T follicular helper cell (primary cell): Measurements from ENCODE around the gene PAPLN.

Source experiments
- DNase-seq: peaks from one replicate; pipeline ENCODE4 v3.0.0-alpha.2; 2020; ENCODE audit warnings: low read depth

PAPLN gene

DNA sequence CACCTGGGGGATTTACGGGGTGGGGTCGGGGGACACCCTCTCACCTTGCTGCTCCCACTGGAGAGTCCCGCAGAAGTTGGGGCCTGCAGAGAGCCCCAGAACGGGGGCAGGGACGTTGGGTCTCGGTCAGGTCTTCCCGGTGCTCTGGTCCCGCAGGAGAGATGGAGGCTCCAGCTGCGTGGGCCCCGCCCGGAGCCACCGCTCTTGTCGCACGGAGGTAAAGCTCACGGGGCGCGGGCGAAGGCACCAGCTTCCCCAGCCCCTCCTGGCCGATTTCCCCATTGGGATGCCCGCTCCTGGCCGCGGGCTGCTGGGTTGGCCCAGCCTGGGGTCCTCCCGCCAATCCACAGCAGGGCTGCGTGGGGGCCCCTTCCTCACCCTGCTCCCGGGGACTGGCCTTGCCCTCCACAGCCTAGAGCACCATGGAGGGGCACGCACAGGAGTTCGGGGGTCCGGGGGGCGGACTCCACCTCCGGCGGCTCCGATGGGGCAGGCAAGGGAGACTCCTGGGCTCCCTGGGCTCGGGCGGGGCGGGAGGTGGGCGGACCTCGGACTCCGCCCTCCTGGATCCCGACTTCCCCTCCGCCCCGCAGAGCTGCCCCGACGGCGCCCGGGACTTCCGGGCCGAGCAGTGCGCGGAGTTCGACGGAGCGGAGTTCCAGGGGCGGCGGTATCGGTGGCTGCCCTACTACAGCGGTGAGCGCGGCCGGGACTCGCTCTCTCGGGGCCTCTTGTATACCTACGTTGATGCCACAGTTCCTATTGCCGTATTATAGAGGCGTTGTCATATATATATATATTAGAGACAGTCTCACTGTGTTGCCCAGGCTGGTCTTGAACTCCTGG lies 8.4 kb downstream of the PAPLN start:
- DNase-seq: peak; percentile 9

DNA sequence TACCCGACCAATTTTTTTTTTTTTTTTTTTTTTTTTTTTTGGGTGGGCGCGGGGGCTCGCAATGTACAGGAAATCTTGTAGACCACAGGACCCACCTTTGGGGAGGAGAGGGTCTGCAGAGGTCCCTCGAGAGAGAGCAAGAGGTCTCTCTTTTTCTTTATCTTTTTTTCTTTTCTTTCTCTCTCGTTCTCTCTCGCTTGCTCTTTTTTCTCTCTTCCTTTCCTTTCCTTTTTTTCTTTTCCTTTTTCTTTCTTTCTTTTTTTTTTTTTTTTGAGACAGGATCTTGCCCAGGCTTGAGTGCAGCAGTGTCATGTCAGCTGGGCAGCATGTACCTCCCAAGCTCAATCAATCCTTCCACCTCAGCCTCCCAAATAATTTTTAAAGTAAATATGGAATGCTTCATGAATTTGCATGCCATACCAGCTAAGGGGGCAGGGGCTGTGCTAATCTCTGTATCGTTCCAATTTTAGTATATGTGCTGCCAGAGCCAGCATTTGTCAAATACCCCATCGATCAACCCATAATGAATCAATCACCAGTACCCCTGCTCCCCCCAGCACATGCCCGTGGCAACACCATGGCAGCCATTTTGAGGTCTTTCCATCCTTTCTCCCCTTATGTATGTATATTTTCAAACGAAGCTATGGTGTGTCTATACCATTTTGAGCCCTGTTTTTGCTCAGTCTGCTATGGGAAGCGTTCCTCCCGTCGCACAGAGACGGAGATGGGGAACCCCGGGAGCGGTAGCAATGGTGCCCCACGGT lies 9.3 kb downstream of the PAPLN start:
- no peak for DNase-seq

DNA sequence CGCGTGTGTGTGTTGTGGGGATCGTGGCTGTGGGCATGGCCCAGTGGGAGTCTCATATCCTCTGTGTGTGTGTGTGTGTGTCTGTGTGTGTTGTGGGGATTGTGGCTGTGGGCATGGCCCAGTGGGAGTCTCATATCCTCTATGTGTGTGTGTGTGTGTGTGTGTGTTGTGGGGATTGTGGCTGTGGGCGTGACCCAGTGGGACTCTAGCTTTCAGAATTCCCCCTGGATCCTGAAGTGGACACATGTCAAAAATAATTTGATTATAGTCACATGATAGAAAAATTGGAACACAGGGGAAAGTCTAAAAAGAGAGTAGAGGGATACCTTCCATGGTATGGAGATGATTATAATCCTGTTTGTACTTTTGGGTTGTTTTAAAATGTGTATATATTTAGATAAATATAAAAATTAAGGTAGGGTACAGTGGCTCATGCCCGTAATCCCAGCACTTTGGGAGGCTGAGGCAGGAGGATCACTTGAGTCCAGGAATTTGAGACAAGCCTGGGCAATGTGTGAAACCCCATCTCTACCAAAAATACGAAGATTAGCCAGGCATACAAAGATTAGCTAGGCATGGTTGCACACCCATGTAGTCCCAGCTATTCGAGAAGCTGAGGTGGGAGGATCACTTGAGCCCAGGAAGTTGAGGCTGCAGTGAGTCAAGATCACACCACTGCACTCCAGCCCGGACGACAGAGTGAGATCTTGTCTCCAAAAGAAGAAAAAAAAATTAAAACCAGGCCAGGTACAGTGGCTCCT lies 11.0 kb downstream of the PAPLN start:
- no peak for DNase-seq

DNA sequence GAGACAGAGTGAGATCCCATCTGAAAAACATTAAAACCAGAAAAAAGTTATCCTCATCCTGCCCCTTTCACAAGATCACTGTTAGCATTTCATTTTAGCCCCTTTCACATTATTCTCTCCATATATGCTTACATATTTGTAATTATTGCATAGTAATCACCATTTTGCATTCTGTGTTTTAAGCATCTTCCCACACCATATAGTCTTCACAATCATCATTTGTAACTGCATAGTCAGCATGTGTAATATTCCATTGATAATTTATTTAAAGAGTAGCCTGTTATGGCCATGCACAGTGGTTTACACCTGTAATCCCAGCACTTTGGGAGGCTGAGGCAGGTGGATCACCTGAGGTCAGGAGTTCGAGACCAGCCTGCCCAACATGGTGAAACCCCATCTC lies 11.8 kb downstream of the PAPLN start:
- DNase-seq: no peak

DNA sequence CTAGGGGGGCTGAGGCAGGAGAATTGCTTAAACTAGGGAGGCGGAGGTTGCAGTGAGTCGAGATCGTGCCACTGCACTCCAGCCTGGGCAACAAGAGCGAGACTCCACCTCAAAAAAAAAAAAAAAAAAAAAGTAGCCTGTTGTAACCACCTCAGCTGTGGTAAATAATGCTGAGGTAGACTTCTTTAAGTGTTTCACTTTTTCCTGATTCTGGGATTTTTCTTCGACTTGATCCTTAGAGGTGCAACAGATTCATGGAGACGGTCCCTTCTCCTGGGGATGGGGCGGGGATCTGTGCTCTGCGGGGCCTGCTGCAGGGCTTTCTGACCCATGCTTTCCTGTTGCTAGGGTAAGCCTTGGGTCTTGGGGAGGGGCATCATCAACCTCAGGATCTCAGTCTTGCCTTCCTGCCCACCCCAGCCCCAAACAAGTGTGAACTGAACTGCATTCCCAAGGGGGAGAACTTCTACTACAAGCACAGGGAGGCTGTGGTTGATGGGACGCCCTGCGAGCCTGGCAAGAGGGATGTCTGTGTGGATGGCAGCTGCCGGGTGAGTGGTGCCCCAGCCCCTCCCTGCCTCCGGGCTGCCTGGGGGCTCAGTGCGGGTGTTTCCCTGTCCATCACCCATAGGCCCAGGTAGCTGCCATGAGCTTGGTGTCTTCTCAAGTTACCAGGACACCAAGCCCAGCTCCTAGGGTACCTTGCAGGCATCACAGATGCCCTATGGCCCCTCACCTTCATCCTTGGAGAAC lies 12.4 kb downstream of the PAPLN start:
- DNase-seq: no peak

DNA sequence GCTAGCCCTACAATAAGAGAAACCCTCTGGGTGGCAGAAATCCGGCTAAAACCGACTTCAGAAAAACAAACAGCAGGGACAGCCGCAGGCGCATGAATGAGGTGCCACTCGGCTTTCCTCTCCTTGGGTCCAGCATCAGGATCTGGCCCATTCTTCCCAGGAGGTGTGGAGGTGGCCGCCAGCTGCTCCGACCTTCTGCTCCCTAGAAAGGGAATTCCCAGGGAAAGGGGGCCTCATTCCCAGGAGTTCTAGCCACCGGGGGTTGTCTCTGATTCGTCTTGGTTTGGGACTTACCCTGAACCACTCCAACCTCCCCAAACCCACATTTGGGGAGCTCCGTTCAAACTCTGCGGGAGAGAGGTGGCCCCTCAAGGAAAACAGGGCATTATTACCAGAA lies 13.0 kb downstream of the PAPLN start:
- DNase-seq: no peak

DNA sequence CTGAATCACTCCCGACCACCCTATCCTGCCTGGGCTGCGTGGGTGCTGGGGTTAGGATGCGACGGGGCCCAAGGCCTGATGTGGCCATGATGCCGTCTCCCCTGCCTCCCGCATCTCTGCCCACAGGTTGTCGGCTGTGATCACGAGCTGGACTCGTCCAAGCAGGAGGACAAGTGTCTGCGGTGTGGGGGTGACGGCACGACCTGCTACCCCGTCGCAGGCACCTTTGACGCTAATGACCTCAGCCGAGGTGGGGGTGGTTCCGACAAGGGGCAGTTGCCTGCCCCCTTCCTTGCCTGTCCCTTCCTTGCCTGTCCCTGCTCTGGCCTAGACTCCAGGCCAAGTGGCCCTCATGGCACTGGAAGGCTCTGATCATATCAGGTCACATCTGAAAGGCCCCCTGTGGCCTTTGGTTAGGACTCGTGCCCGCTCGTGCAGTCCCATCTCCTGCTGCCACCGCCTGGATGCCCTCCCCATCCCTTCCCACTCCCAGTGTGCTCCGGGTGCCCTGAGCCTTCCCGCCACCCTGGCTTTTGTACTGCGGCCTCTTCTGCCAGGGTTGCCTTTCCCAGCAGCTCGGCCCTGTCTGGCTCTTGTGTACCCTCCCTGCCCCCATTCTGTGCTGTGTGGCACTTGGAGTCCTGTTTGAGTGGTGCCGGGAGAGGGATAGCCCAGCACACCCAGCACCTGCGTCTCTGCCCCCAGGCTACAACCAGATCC lies 13.6 kb downstream of the PAPLN start:
- no peak for DNase-seq

DNA sequence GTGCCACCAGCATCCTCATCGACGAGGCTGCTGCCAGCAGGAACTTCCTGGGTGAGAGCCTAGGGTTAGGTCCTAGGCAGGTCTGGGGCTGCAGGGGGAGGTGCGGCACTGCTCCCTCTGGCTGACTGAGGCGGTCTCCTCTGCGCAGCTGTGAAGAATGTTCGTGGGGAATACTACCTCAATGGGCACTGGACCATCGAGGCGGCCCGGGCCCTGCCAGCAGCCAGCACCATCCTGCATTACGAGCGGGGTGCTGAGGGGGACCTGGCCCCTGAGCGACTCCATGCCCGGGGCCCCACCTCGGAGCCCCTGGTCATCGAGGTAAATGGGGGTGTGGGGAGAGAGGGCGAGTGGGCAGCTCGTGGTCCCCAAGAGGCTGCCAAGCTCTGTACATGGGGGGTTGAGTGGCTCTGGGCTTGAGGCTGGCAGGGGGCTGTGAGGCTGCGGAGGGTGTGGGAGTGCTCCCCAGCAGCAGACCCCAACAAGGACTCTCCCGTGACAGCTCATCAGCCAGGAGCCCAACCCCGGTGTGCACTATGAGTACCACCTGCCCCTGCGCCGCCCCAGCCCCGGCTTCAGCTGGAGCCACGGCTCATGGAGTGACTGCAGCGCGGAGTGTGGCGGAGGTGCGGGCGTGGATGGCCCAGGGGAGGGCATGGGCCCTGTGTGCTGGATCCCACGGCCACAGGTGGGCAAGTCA lies 14.4 kb downstream of the PAPLN start:
- no peak for DNase-seq

DNA sequence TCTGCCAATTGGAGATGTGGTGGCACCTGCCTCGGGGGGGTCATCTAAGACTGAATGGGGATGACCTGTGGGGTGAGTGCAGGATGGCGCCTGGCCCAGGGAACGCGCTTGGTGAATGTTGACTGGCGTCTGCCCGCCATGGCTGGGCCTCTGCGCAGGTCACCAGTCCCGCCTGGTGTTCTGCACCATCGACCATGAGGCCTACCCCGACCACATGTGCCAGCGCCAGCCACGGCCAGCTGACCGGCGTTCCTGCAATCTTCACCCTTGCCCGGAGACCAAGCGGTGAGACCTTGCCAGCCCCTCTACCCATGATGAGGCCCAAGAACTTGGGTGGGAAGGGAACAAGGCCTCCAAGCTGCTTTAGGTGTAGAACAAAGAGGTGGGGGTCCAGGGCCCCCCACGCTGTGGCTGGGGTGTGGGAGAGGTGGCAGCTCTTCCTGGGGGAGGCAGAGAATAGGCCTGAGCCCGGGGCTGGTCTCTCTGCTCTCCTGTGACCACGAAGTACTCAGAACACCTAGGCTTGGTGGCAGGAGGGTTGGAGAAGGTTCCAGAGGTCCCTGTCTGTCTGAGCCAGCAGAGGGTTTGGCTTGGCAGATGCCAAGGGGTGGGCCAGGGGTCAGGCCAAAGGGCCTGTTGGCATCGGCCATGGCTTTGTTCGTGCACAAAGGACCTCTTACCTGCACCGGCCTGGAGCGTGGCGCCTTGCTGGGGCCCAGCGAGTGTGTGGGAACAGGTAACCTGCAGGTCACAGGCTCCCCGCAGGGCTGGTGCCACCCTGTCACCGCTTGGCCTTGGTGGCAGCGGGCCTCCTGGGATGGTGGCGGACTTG lies 15.4 kb downstream of the PAPLN start:
- DNase-seq: no peak

DNA sequence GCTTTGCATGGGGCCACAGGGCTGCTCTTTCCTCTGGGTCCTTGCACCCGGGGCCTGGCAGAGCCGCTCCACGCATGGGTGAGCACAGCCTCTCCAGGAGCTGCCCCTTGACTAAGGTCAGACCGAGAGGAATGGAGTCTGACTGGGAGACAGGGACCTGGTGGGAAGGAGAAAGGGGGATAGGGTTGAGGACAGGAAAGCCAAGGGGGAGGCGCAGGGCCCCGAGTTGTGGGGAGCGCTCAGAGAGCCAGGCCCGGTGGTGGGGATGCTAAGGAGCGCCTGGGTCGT lies 16.0 kb downstream of the PAPLN start:
- no peak for DNase-seq

DNA sequence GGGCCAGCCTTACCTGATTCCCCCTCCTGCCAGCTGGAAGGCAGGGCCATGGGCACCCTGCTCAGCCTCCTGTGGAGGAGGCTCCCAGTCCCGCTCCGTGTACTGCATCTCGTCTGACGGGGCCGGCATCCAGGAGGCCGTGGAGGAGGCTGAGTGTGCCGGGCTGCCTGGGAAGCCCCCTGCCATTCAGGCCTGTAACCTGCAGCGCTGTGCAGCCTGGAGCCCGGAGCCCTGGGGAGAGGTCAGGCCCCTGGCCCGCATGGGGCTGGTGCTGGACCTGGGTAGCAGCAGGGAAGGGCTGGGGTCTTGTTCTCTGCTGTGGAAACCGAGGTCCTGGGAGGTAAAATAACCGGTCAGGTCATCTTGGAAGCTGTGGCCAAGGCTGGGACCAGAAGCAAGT lies 16.4 kb downstream of the PAPLN start:
- DNase-seq: no peak

DNA sequence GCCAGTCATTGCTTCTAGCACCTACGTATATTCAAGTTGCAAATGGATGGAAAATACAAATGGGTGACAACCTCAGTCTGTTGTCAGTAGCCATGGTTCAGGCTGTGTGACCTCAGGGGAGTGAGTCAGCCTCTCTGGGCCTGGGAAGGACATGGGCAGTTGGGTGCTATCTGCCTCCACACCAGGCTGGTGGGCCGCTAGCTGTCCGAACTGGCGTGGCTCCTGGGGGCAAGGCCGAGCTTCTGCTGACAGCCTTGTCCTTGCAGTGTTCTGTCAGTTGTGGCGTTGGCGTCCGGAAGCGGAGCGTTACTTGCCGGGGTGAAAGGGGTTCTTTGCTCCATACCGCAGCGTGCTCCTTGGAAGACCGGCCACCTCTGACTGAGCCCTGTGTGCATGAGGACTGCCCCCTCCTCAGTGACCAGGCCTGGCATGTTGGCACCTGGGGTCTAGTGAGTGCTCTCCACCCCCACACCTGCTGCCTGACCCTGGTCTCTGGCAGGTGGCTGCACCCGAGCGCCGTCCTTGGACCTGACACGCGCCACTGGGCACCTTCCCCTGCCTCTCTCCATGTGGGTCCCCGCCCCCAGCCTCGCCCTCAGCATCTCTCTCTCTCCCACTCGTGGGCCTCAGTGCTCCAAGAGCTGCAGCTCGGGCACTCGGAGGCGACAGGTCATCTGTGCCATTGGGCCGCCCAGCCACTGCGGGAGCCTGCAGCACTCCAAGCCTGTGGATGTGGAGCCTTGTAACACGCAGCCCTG lies 17.1 kb downstream of the PAPLN start:
- no peak for DNase-seq

DNA sequence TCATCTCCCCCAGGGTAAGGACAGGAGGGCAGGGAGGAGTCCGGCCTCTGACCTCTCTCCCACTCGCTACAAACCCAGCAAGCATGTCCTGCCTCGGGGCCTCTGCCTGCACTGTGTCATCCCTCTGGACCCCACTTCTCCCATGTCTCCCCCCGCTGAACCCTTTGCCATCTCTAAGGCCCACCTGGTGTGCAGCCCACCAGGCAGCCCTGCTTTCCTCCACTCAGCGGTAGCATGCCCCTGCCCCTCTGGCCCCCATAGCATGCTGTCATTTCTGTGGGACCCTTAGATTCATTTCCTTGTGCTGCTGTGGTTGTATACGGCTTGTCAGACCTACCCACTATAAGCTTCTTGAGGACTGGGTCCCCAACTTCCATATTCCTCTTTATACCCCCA lies 17.7 kb downstream of the PAPLN start:
- no peak for DNase-seq

DNA sequence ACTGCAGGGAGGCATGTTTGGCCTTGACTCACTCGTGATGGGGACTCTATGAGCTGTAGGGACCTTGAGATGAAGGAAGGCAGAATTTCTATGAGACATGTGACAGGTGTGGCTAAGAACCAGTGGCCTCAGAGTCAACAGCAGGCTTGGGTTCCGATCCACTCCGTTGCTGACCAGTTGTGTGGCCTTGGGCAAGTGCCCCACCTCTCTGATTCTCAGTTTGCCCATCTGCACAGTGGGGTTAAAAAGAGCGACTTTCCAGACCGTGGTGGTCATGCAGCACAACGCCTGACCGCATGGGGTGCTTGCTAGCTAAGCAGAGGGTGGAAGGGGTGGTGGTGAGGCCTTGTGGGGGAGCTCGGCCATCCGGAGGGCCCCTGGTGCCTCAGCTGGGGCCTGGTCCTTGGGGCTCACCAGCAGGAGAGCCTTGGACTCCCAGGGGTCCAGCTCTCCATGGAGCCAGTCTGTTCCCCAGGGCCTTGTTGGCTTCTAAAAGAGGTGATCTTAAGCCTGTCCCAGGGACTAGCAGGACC lies 18.5 kb downstream of the PAPLN start:
- DNase-seq: no peak

DNA sequence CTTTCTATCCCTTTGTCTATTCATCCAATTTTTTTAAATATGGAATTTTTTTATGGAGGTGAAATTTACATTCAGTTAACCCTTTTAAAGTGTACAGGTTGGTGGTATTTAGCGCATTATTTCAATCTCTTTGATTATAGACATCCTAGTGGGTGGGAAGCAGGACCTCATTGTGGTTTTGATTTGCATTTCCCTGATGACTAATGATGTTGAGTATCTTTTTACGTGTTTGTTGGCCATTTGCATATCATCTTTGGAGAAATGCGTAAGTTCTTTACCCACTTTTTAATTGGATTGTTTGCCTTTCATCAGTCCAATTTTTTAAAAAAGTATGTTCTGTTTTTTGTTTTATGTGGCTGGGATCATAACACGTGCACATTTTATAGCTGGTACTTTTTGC lies 20.8 kb downstream of the PAPLN start:
- no peak for DNase-seq

DNA sequence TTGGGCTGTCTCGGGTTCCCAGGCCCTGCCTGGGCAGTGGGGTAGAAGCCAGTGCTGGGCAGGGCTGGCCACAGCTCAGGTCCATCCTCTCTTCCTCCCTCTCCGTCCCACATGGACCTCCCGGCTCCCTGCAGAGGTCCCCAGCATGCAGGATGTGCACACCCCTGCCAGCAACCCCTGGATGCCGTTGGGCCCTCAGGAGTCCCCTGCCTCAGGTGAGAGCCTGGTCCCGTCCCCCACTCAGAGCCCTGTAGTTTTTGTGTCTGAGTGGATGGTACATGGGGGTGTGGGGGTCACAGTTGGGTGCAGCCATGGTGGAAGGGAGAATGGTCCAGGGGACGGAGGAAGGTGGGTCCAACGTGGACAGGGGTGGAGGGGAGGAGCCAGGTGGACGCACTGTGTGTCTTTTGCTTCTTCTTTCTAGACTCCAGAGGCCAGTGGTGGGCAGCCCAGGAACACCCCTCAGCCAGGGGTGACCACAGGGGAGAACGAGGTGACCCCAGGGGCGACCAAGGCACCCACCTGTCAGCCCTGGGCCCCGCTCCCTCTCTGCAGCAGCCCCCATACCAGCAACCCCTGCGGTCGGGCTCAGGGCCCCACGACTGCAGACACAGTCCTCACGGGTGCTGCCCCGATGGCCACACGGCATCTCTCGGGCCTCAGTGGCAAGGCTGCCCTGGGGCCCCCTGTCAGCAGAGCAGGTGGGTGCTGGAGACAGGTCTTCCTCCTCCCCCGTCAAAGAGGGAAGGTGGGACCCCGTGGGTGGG lies 21.7 kb downstream of the PAPLN start:
- no peak for DNase-seq

DNA sequence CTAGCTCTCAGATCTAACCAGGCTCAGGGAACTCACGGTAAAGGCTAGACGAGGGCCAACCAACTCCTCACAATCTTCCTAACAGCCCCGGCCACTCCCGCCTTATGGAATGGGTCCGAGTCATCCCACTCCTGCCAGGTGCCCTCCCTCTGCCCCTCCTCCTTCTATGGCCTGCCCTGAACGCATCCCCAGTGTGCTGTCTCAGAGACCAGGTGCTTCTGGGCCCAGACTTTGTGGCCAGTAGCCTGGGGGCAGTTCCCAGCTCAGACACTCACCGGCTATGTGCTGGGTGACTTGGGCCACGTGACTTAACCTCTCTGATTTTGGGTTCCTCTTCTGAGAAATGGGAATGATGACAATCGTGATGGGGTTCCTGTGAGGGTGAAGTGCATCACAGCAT lies 22.5 kb downstream of the PAPLN start:
- DNase-seq: no peak

DNA sequence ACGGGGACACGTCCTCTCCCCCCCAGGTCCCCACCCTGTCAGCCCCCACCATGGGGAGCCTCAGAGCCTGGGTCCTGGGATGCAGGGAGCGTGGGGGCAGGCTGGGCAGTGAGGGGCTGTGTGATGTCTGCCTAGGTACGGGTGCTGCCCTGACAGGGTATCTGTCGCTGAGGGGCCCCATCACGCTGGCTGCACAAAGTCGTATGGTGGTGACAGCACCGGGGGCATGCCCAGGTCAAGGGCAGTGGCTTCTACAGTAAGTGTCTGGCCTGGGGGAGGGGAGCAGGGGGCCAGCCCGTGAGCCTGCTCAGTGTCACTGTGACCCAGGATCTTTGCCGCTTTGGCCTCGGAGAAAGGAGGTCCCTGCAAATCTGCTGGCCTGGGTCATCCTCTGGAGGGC lies 23.3 kb downstream of the PAPLN start:
- DNase-seq: no peak
